OCI-LY3 (cell line): ENCODE data around the gene CLPTM1L.

Experiments used
- H2AFZ ChIP-seq: fragments of 200-600, 300-600 bp; shearing (Covaris generic); 2 replicates; pipeline ENCODE4 v1.6.0; 2014; ENCODE audit warnings: antibody characterized with exemption, low read depth, low read length
- H3K27ac ChIP-seq: fragments of 200-600, 300-600 bp; sonication (generic); 2 replicates; pipeline ENCODE4 v1.5.1; 2014; ENCODE audit warnings: mild to moderate bottlenecking, low read length, moderate library complexity, mixed read lengths
- H3K27me3 ChIP-seq: fragments of 200-600, 300-600 bp; sonication (generic); 2 replicates; pipeline ENCODE4 v1.6.1; 2014; ENCODE audit warnings: low read depth, low read length, mixed read lengths
- H3K36me3 ChIP-seq: fragments of 200-600, 300-600 bp; sonication (generic); replicated peaks from 2 replicates; pipeline ENCODE3; 2014; ENCODE audit warnings: low read depth, low read length, mixed read lengths
- H3K4me1 ChIP-seq: fragments of 300-600, 200-600 bp; sonication (generic); 2 replicates; pipeline ENCODE4 v1.6.1; 2014; ENCODE audit warnings: low read length, mixed read lengths
- H3K4me2 ChIP-seq: fragments of 200-600, 300-600 bp; sonication (generic); 2 replicates; pipeline ENCODE4 v1.6.1; 2014; ENCODE audit warnings: low read length, mixed read lengths
- H3K4me3 ChIP-seq: fragments of 300-600, 200-600 bp; sonication (generic); 2 replicates; pipeline ENCODE4 v1.5.1; 2014; ENCODE audit warnings: antibody characterized with exemption, mild to moderate bottlenecking, low read length, moderate library complexity
- H3K79me2 ChIP-seq: fragments of 300-600, 200-600 bp; shearing (Covaris generic); 2 replicates; pipeline ENCODE4 v1.6.1; 2014; ENCODE audit warnings: mild to moderate bottlenecking, low read length, mixed read lengths
- H3K9ac ChIP-seq: fragments of 300-600, 200-600 bp; shearing (Covaris generic); 2 replicates; pipeline ENCODE4 v1.6.0; 2014; ENCODE audit warnings: mild to moderate bottlenecking, low read length, moderate library complexity
- H3K9me3 ChIP-seq: fragments of 200-600, 300-600 bp; shearing (Covaris generic); 2 replicates; pipeline ENCODE4 v1.6.1; 2014; ENCODE audit warnings: low read length, mixed read lengths; ENCODE audit not compliant: insufficient read depth
- H4K20me1 ChIP-seq: fragments of 200-600, 300-600 bp; sonication (generic); 2 replicates; pipeline ENCODE4 v1.6.1; 2016; ENCODE audit warnings: low read length, mixed read lengths; ENCODE audit not compliant: insufficient read depth
- CTCF ChIP-seq: fragments of 200-600, 300-600 bp; sonication (generic); IDR thresholded peaks from 2 replicates; pipeline ENCODE4 v1.5.1; 2014; ENCODE audit warnings: antibody characterized with exemption, low read length, low read depth
- EZH2phosphoT487 ChIP-seq: fragments of 200-600 bp; shearing (Covaris generic); IDR thresholded peaks from 2 replicates; pipeline ENCODE4 v1.6.1; 2018; ENCODE audit warnings: antibody characterized with exemption, mixed run types, low read depth

The CLPTM1L gene

GRCh38 chr5:1366514-1366913, 21.6 kb upstream of the CLPTM1L start:
- Histone ChIP-seq H3K27me3 (peaks cover 23% of the 10 kb centered on the region), H3K4me3 (peak overlapping the region; percentile 13; the same call in 1 of the 2 replicates), H3K36me3 (no peaks in the 10 kb centered on the region), H3K4me1 (peaks cover 20% of the 10 kb centered on the region), H2AFZ (no peak overlapping the region), H3K27ac (no peak overlapping the region), H3K9me3 (no peaks in the 10 kb centered on the region), H4K20me1 (no peaks in the 10 kb centered on the region), H3K4me2 (peak overlapping the region; percentile 45), H3K9ac (no peak overlapping the region), H3K79me2 (no peaks in the 10 kb centered on the region)
- TF ChIP-seq EZH2phosphoT487 (no peak), CTCF (no peak)

GRCh38 chr5:1364211-1364610, 19.3 kb upstream of the CLPTM1L start:
- no peak overlapping the region for H3K4me3 ChIP-seq
- H3K4me2 ChIP-seq = no peak overlapping the region
- no peaks in the 10 kb centered on the region for H3K36me3 ChIP-seq
- no peaks in the 10 kb centered on the region for H3K9me3 ChIP-seq
- no peak overlapping the region for H3K9ac ChIP-seq
- peaks cover 15% of the 10 kb centered on the region for H3K4me1 ChIP-seq
- peaks cover 35% of the 10 kb centered on the region for H3K27me3 ChIP-seq
- H2AFZ ChIP-seq = no peak overlapping the region
- no peaks in the 10 kb centered on the region for H4K20me1 ChIP-seq
- no peak overlapping the region for H3K27ac ChIP-seq
- no peaks in the 10 kb centered on the region for H3K79me2 ChIP-seq
- no peak for TF ChIP-seq EZH2phosphoT487
- TF ChIP-seq CTCF = no peak

GRCh38 chr5:1363581-1363980, 18.7 kb upstream of the CLPTM1L start:
- Histone ChIP-seq H3K4me3 (no peak overlapping the region), H2AFZ (no peak overlapping the region), H4K20me1 (no peaks in the 10 kb centered on the region), H3K4me1 (peaks cover 15% of the 10 kb centered on the region), H3K9ac (no peak overlapping the region), H3K27me3 (peaks cover 36% of the 10 kb centered on the region), H3K4me2 (no peak overlapping the region), H3K36me3 (no peaks in the 10 kb centered on the region), H3K27ac (no peak overlapping the region), H3K79me2 (no peaks in the 10 kb centered on the region), H3K9me3 (no peaks in the 10 kb centered on the region)
- TF ChIP-seq EZH2phosphoT487 = no peak
- no peak for TF ChIP-seq CTCF

GRCh38 chr5:1363160-1363559, 18.3 kb upstream of the CLPTM1L start:
- Histone ChIP-seq H3K27me3 (peaks cover 36% of the 10 kb centered on the region), H3K27ac (no peak overlapping the region), H3K9me3 (no peaks in the 10 kb centered on the region), H3K4me1 (peaks cover 15% of the 10 kb centered on the region), H3K9ac (no peak overlapping the region), H3K79me2 (no peaks in the 10 kb centered on the region), H3K4me2 (no peak overlapping the region), H4K20me1 (no peaks in the 10 kb centered on the region), H3K36me3 (no peaks in the 10 kb centered on the region), H3K4me3 (no peak overlapping the region), H2AFZ (no peak overlapping the region)
- no peak for TF ChIP-seq EZH2phosphoT487
- no peak for TF ChIP-seq CTCF
